PFSK-1 (cell line): ENCODE data around the gene PIK3AP1.

ENCODE experiments used
- FOXP2 ChIP-seq: optimal IDR thresholded peaks from 2 replicates; pipeline ENCODE3; 2011; ENCODE audit warnings: borderline replicate concordance, control low read depth, inconsistent platforms; ENCODE audit not compliant: insufficient read depth; ENCODE audit errors: extremely low read length, extremely low read depth
- POLR2AphosphoS5 ChIP-seq: IDR thresholded peaks from 2 replicates; pipeline ENCODE4 v1.6.1; 2012; ENCODE audit warnings: low read depth, mild to moderate bottlenecking, control low read depth, low read length, moderate library complexity
- SIN3A ChIP-seq: IDR thresholded peaks from 2 replicates; pipeline ENCODE4 v1.6.1; 2012; ENCODE audit warnings: mild to moderate bottlenecking, low read length, moderate library complexity, borderline replicate concordance; ENCODE audit not compliant: insufficient read depth
- TAF1 ChIP-seq: IDR thresholded peaks from 2 replicates; pipeline ENCODE4 v1.6.1; 2012; ENCODE audit warnings: low read length, control low read depth, borderline replicate concordance; ENCODE audit not compliant: insufficient read depth
- TF ChIP-seq, protein P1 (sequence below), 2 experiments: IDR thresholded peaks; 2 replicates each; pipeline versions ENCODE4 v1.6.1 to v1.8.0; 2011 to 2012; ENCODE audit warnings: low read depth in 2 of 2, low read length in 2 of 2, control low read depth in 1 of 2, inconsistent platforms in 1 of 2, mild to moderate bottlenecking in 1 of 2, moderate library complexity in 1 of 2; ENCODE audit not compliant: insufficient read depth in 1 of 2

PIK3AP1 gene

DNA sequence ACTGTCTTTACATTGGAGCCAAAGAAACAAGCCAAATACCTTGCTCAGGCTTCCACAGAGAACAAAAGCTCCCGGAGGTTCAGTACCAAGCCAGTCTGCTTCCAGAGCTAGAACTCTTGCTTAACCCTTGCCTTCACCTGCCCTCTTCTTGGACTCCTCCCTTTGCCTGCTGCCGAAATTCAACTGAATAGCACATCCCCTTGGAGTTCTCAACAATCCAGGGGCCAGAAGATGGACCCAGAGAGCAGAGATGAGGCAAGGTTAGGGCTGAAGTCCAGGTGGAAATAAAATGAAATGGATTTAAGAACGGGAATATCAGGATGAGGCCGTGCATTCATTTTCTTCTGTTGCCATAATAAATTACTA lies 876 bp upstream of the PIK3AP1 start:
- TF ChIP-seq TAF1, result no peak
- TF ChIP-seq FOXP2, result no peak
- no peak for TF ChIP-seq POLR2AphosphoS5
- TF ChIP-seq, protein P1, sequence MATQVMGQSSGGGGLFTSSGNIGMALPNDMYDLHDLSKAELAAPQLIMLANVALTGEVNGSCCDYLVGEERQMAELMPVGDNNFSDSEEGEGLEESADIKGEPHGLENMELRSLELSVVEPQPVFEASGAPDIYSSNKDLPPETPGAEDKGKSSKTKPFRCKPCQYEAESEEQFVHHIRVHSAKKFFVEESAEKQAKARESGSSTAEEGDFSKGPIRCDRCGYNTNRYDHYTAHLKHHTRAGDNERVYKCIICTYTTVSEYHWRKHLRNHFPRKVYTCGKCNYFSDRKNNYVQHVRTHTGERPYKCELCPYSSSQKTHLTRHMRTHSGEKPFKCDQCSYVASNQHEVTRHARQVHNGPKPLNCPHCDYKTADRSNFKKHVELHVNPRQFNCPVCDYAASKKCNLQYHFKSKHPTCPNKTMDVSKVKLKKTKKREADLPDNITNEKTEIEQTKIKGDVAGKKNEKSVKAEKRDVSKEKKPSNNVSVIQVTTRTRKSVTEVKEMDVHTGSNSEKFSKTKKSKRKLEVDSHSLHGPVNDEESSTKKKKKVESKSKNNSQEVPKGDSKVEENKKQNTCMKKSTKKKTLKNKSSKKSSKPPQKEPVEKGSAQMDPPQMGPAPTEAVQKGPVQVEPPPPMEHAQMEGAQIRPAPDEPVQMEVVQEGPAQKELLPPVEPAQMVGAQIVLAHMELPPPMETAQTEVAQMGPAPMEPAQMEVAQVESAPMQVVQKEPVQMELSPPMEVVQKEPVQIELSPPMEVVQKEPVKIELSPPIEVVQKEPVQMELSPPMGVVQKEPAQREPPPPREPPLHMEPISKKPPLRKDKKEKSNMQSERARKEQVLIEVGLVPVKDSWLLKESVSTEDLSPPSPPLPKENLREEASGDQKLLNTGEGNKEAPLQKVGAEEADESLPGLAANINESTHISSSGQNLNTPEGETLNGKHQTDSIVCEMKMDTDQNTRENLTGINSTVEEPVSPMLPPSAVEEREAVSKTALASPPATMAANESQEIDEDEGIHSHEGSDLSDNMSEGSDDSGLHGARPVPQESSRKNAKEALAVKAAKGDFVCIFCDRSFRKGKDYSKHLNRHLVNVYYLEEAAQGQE (IDR thresholded peaks at IDR 0.05; ENCODE audit: insufficient read depth in 1 of 2, low read depth in 2 of 2, low read length in 2 of 2), result no peak
- TF ChIP-seq SIN3A, result no peak

DNA sequence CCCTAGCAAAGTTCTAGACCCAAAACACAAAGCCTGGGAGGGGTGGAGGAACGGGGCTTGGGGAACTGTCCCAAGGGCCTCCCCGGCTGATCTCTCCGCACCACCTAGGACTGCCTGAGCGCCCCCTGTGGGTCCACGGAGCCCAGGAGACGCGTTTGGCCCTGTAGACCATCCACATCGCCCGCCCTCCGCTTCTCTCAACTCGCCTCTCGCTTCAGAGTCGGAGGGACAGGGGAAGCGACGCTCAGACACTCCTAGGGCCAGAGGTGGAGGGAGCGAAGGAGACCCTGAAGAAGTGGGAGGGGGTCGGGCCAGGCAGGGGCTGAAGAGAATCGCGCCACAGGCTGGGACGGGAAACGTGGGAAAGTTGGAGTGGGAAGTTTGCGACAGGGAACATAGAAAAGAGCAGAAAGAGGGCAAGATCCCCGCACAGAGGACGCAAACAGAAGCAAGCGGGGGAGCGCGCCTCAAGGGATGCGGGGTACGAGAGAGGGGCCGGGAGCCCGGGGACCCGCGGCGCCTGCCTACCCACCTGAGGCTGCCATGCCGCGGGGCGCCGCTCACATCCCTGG lies 378 bp downstream of the PIK3AP1 start:
- TF ChIP-seq SIN3A, result no peak
- no peak for TF ChIP-seq POLR2AphosphoS5
- no peak for TF ChIP-seq FOXP2
- TF ChIP-seq, protein P1 (IDR thresholded peaks at IDR 0.05; ENCODE audit: insufficient read depth in 1 of 2, low read depth in 2 of 2, low read length in 2 of 2), result no peak

DNA sequence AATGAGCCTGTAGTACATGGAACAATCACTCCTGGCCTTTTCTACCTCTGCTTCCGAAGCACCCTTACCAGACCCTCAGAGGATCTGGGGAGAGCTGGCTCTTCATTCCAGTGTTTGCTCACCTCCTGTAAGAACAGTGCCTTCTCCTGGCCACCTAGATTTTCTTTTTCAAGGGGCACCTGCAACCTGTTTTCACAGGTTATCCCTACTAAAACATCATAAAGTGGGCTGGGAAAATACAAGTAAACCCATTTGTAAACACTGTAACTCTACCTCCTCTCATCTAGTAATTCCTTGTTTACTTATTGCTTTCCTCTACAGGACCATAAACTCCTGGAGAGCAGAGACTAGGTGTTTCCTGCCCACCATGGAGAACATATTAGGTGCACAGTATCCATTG lies 1.1 kb downstream of the PIK3AP1 start:
- TF ChIP-seq SIN3A (no peak), POLR2AphosphoS5 (no peak), FOXP2 (no peak), TAF1 (no peak)
- TF ChIP-seq, protein P1 (IDR thresholded peaks at IDR 0.05; ENCODE audit: insufficient read depth in 1 of 2, low read depth in 2 of 2, low read length in 2 of 2), result no peak

DNA sequence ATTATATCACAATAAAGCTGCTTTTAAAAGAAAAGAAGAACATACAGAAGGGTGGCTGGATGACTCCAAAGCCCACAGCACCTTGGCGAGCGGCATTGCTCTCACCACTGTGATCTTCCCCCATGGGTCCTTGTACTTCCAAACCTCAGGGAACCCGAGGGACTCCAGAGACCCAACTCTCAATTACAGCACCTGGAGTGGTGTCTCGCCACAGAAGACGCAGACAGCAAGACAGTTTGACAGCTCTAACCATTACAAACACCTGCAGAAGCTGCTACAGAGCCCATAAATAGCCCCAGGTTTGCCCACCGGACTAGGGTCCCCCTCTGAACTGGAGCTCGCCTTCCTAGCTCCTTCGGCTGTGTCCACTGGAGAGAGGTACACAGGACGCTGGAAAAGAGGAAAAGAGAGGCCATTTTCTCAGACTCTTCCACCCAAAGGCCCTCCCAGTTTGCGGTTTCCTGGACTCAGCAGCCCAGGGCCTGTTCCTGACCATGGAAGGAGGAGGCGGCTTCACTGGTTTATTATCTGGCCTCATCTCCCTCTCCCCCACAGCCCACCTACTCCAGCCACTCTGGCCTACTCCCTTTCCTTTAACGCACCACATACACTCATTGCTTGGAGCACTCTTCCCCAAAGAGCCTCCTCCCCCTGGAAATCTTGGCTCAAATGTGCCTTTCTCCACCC lies 1.9 kb downstream of the PIK3AP1 start:
- TF ChIP-seq FOXP2 (no peak), SIN3A (no peak), TAF1 (no peak), POLR2AphosphoS5 (no peak)
- TF ChIP-seq, protein P1 (IDR thresholded peaks at IDR 0.05; ENCODE audit: insufficient read depth in 1 of 2, low read depth in 2 of 2, low read length in 2 of 2), result no peak

DNA sequence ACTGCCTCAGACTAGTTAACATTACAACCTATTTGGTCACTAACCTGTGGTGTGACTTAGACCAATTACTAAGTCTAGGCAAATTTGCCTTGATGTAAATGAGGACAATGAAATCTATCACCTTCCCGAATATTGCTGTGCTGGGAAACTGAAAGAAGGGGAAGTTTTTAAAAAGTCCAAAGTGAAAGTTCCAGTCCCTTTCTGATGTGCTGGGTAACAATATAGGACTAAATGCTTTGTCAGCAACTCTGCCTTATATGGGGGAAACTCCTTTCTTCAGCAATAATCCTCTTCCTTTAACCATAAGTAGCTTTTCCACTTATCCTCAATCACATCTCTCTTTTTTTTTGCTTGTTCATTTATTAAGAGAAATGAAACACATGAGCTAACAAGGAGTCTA lies 3.9 kb downstream of the PIK3AP1 start:
- TF ChIP-seq, protein P1 (IDR thresholded peaks at IDR 0.05; ENCODE audit: insufficient read depth in 1 of 2, low read depth in 2 of 2, low read length in 2 of 2), result no peak
- TF ChIP-seq FOXP2 (no peak), TAF1 (no peak), SIN3A (no peak), POLR2AphosphoS5 (no peak)
